ENCODE results near the gene LPP.

LPP gene

GRCh38 chr3:188559072-188559429, 405.1 kb downstream of the LPP start:
- no peak overlapping the region for H3K4me3 ChIP-seq (ENCODE audit: low read depth, low read length)
- TF ChIP-seq CTCF (IDR thresholded peaks at IDR 0.05; ENCODE audit: low read depth, low read length, missing control alignments), result no peak
- in situ Hi-C loops (cut with HindIII; ENCODE audit: low sequenced_read_pairs), result no loop called here
- DNase-seq (ENCODE audit: low read depth), result no peak

- no peak for DNase-seq (ENCODE audit: low read depth)
- no peak for TF ChIP-seq CTCF (IDR thresholded peaks at IDR 0.05; ENCODE audit: low read depth, low read length, missing control alignments)
- H3K4me3 ChIP-seq (ENCODE audit: low read depth, low read length), result no peak overlapping the region
- in situ Hi-C loops (cut with HindIII; ENCODE audit: low sequenced_read_pairs), result no loop called here
These were observed 405.9 kb downstream of the LPP start for GRCh38 chr3:188559856-188560255.

GRCh38 chr3:188562144-188562543, 408.2 kb downstream of the LPP start:
- H3K4me3 ChIP-seq (ENCODE audit: low read depth, low read length), result no peak overlapping the region
- DNase-seq (ENCODE audit: low read depth), result no peak
- in situ Hi-C loops (cut with HindIII; ENCODE audit: low sequenced_read_pairs), result no loop called here
- no peak for TF ChIP-seq CTCF (IDR thresholded peaks at IDR 0.05; ENCODE audit: low read depth, low read length, missing control alignments)

GRCh38 chr3:188567478-188568195, 413.7 kb downstream of the LPP start:
- H3K4me3 ChIP-seq (ENCODE audit: low read depth, low read length), result no peak overlapping the region
- no peak for TF ChIP-seq CTCF (IDR thresholded peaks at IDR 0.05; ENCODE audit: low read depth, low read length, missing control alignments)
- no peak for DNase-seq (ENCODE audit: low read depth)
- in situ Hi-C loops (cut with HindIII; ENCODE audit: low sequenced_read_pairs), result no loop called here

GRCh38 chr3:188568736-188569135, 414.8 kb downstream of the LPP start:
- in situ Hi-C loops (cut with HindIII; ENCODE audit: low sequenced_read_pairs), result no loop called here
- H3K4me3 ChIP-seq (ENCODE audit: low read depth, low read length), result no peak overlapping the region
- no peak for TF ChIP-seq CTCF (IDR thresholded peaks at IDR 0.05; ENCODE audit: low read depth, low read length, missing control alignments)
- DNase-seq (ENCODE audit: low read depth), result no peak

- no peak for TF ChIP-seq CTCF (IDR thresholded peaks at IDR 0.05; ENCODE audit: low read depth, low read length, missing control alignments)
- in situ Hi-C loops (cut with HindIII; ENCODE audit: low sequenced_read_pairs), result no loop called here
These were observed 417.7 kb downstream of the LPP start for GRCh38 chr3:188571531-188572095.

More at GRCh38 chr3:188571531-188572095, 417.7 kb downstream of the LPP start:
- no peak overlapping the region for H3K4me3 ChIP-seq (ENCODE audit: low read depth, low read length)
- no peak for DNase-seq (ENCODE audit: low read depth)
